Upper lobe of left lung (tissue), 6 donors: Measurements from ENCODE around the gene CDKN1B. TPM values are rescaled to one million over a fixed set of nuclear protein-coding genes. Genes with fewer than 3 reads are reported as not detected.

Source experiments
- ATAC-seq, 2 donors: fragments of 200-7000 bp; cut with Tn5 transposase; one replicate each; pipeline ENCODE4 v1.9.1; 2022; ENCODE audit warnings: mild to moderate bottlenecking in 2 of 2, moderate library complexity in 2 of 2; ENCODE audit not compliant: low FRiP score in 2 of 2
- DNase-seq, 2 donors: peaks; one replicate each; pipeline ENCODE4 v3.0.0-alpha.2; 2019 to 2020
- H3K27ac ChIP-seq, 4 donors: fragments of 200-600 bp; sonication (generic); one replicate each; pipeline ENCODE4 v1.5.1; 2016 to 2019
- H3K27me3 ChIP-seq, 4 donors: fragments of 200-600 bp; sonication (generic); one replicate each; pipeline ENCODE4 v1.5.1; 2017 to 2019
- H3K36me3 ChIP-seq, 4 donors: fragments of 200-600 bp; sonication (generic); one replicate each; pipeline ENCODE4 v1.5.1; 2016 to 2019
- H3K4me1 ChIP-seq, 4 donors: fragments of 200-600 bp; sonication (generic); one replicate each; pipeline ENCODE4 v1.5.1; 2018 to 2019
- H3K4me3 ChIP-seq, 4 donors: fragments of 200-600 bp; sonication (generic); one replicate each; pipeline ENCODE4 v1.5.1; 2017 to 2019; ENCODE audit warnings: mild to moderate bottlenecking in 2 of 4, moderate library complexity in 1 of 4
- H3K9me3 ChIP-seq, 4 donors: fragments of 200-600 bp; sonication (generic); one replicate each; pipeline ENCODE4 v1.5.1; 2018 to 2019
- EP300 ChIP-seq, 4 donors: sonication (generic); formaldehyde crosslinking; IDR thresholded peaks; one replicate each; pipeline ENCODE4 v1.5.1; 2017; ENCODE audit warnings: antibody characterized with exemption in 4 of 4, control low read depth in 2 of 4
- POLR2A ChIP-seq, 4 donors: fragments of 450-650 bp; IDR thresholded peaks; one replicate each; pipeline ENCODE4 v1.5.1; 2016 to 2017; ENCODE audit warnings: antibody characterized with exemption in 4 of 4, mild to moderate bottlenecking in 2 of 4
- POLR2AphosphoS5 ChIP-seq, 2 donors: sonication (generic); formaldehyde crosslinking; IDR thresholded peaks; one replicate each; pipeline ENCODE4 v1.5.1; 2017; ENCODE audit warnings: antibody characterized with exemption in 2 of 2
- WGBS, 2 donors: methylation state at CpG; one replicate each; pipeline ENCODE4 v1.1.5; 2017 to 2018; 5-methylcytosine and 5-hydroxymethylcytosine counted together
- total RNA-seq, 6 donors: library from RNA; depleted of rRNA in 4 of 6; stranded (reverse); fragments of >200 nt in 4 of 6; gene quantifications; one replicate each; pipeline versions ENCODE4 v1.1.0 to v1.2.1, GENCODE V29; 2016 to 2021
- TF ChIP-seq, protein P1 (sequence below), 6 experiments: fragments of 450-650 bp in 4 of 6; fragments of 200-600 bp in 2 of 6; sonication (generic) in 2 of 6; IDR thresholded peaks; one replicate each; pipeline ENCODE4 v1.5.1; 2016 to 2019; ENCODE audit warnings: antibody characterized with exemption in 6 of 6
- donor health status: DM: no; HTN: no; CAD: no; lungs with moderate emphysema.
- donor health status: DM: no; HTN: yes; CAD: no; lungs with severe emphysema.

The CDKN1B gene
- total RNA-seq, 6 donors from 2014 or later: 42.1 to 85.5 (median 72.3) TPM

- Histone ChIP-seq H3K9me3 (no peaks in the 10 kb centered on the region), H3K4me3 (no peak overlapping the region), H3K36me3 (no peaks in the 10 kb centered on the region), H3K27ac (no peak overlapping the region), H3K4me1 (no peaks in the 10 kb centered on the region), H3K27me3 (no peaks in the 10 kb centered on the region)
- DNase-seq (no peak), ATAC-seq (no peak)
- 90% methylated on average over 5 of the region's 5 CpGs for WGBS, 2 donors
- no peak for TF ChIP-seq POLR2A (IDR thresholded peaks at IDR 0.05)
- TF ChIP-seq EP300 (IDR thresholded peaks at IDR 0.05): no peak
- no peak for TF ChIP-seq POLR2AphosphoS5 (IDR thresholded peaks at IDR 0.05)
- TF ChIP-seq, protein P1, sequence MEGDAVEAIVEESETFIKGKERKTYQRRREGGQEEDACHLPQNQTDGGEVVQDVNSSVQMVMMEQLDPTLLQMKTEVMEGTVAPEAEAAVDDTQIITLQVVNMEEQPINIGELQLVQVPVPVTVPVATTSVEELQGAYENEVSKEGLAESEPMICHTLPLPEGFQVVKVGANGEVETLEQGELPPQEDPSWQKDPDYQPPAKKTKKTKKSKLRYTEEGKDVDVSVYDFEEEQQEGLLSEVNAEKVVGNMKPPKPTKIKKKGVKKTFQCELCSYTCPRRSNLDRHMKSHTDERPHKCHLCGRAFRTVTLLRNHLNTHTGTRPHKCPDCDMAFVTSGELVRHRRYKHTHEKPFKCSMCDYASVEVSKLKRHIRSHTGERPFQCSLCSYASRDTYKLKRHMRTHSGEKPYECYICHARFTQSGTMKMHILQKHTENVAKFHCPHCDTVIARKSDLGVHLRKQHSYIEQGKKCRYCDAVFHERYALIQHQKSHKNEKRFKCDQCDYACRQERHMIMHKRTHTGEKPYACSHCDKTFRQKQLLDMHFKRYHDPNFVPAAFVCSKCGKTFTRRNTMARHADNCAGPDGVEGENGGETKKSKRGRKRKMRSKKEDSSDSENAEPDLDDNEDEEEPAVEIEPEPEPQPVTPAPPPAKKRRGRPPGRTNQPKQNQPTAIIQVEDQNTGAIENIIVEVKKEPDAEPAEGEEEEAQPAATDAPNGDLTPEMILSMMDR (IDR thresholded peaks at IDR 0.05): no peak
Measured at GRCh38 chr12:12689647-12690300, 27.4 kb upstream of the CDKN1B start.

- Histone ChIP-seq H3K27ac (no peak overlapping the region), H3K27me3 (no peaks in the 10 kb centered on the region), H3K4me3 (no peak overlapping the region), H3K9me3 (no peaks in the 10 kb centered on the region), H3K36me3 (no peaks in the 10 kb centered on the region), H3K4me1 (peaks cover 0 to 5% (median 4%) of the 10 kb centered on the region in 4 donors)
- DNase-seq: no peak
- no peak for TF ChIP-seq POLR2A (IDR thresholded peaks at IDR 0.05)
- no peak for TF ChIP-seq EP300 (IDR thresholded peaks at IDR 0.05)
- TF ChIP-seq, protein P1 (IDR thresholded peaks at IDR 0.05): no peak
- TF ChIP-seq POLR2AphosphoS5 (IDR thresholded peaks at IDR 0.05): no peak
- ATAC-seq: no peak
- 88 to 90% methylated on average over 2 of the region's 2 CpGs for WGBS, 2 donors
Measured at GRCh38 chr12:12691549-12691948, 25.6 kb upstream of the CDKN1B start.

DNA sequence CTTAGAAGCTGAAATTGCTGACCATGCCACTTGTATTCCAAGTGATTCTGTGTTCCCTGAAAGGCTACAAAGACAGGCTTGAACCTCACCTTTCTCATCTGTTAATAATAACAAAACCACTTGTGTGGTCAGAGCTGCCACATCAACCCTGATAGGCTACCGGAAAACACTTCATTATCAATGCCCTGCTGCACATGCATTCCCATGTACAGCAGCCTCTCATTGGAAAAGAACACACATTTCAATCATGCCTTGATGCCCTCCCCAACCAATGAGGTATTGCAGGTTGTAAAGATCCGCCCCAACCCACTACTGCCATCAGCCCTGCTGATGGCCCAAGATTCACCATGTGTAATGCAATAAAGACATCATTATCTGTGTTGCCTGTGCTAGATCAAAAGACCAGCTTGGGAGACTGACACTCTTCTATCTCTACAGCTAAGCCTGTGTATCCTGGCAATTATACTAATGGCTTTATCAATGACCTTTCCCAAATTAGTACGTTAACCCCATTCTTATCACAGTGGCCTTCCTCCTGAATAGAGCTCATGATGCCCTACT is 24.0 kb upstream of the CDKN1B start:
- Histone ChIP-seq H3K4me1 (peaks cover 5 to 13% (median 11%) of the 10 kb centered on the region in 4 donors), H3K27me3 (no peaks in the 10 kb centered on the region), H3K9me3 (no peaks in the 10 kb centered on the region), H3K27ac (no peak overlapping the region), H3K36me3 (no peaks in the 10 kb centered on the region), H3K4me3 (no peak overlapping the region)
- ATAC-seq (no peak), DNase-seq (no peak)
- 68 to 73% methylated on average over 3 of the region's 3 CpGs for WGBS, 2 donors
- TF ChIP-seq EP300 (IDR thresholded peaks at IDR 0.05) (no peak), POLR2AphosphoS5 (IDR thresholded peaks at IDR 0.05) (no peak), POLR2A (IDR thresholded peaks at IDR 0.05) (no peak)
- TF ChIP-seq, protein P1 (IDR thresholded peaks at IDR 0.05): no peak

DNA sequence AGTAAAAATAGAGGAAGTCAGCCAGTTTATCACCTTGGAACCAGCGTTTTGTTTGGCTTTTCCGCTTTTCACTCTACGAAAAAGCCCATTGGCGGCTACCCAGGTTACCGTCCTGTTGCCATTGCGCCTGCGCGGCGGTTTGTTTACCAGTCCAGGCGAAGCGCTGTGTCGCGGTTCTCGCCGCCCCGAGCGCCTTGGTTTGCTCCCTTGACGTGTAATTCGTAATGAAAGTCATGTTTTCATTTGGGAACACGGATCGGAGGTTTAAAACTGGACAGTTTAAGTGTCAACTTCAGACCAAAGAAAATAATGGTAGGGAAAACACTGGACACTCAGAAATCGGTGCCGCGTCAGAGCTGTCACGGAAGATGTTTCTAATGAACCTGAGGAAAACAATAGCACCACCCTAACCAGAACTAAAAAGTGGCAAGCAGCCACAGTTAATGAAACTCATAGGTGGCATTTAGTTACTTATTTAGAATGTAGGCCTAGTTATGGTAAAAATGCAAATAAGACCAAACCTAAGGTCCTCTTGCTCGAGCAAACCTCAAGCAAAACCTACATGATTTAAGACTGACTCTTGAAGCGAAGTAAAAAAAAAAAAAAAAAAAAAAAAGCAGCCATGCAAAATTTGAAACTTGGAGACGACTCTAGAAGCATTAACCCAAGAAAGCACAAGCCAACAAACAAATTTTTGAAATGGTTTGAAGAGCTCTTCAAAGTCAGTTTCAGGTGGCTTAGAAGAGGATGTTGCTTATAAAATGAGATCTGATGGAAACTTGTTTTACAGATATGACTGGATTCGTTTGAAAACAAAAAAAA is 20.4 kb upstream of the CDKN1B start:
- Histone ChIP-seq H3K4me3 (peak overlapping the region; percentile 43 to 64 (median 57)), H3K9me3 (no peaks in the 10 kb centered on the region), H3K27ac (peak overlapping the region; percentile 96 to 98 (median 96)), H3K27me3 (no peaks in the 10 kb centered on the region), H3K4me1 (peaks cover 5 to 13% (median 11%) of the 10 kb centered on the region in 4 donors), H3K36me3 (no peaks in the 10 kb centered on the region)
- 1 to 2% methylated on average over 29 of the region's 29 CpGs for WGBS, 2 donors
- TF ChIP-seq POLR2AphosphoS5 (IDR thresholded peaks at IDR 0.05) (peak; percentile 71 to 95), EP300 (IDR thresholded peaks at IDR 0.05) (no peak), POLR2A (IDR thresholded peaks at IDR 0.05) (peak in 3 of 4 donors; percentile 75 to 95 (median 79))
- peak; percentile 95 to 96 for ATAC-seq
- peak; percentile 94 for DNase-seq

GRCh38 chr12:12699345-12699744 is 17.8 kb upstream of the CDKN1B start:
- Histone ChIP-seq H3K36me3 (no peaks in the 10 kb centered on the region), H3K27ac (no peak overlapping the region), H3K9me3 (no peaks in the 10 kb centered on the region), H3K27me3 (no peaks in the 10 kb centered on the region), H3K4me1 (peaks cover 12 to 20% (median 14%) of the 10 kb centered on the region in 4 donors), H3K4me3 (no peak overlapping the region)
- ATAC-seq: no peak
- DNase-seq: no peak
- 76 to 86% methylated on average over 1 of the region's 1 CpG for WGBS, 2 donors
- no peak for TF ChIP-seq POLR2AphosphoS5 (IDR thresholded peaks at IDR 0.05)
- TF ChIP-seq POLR2A (IDR thresholded peaks at IDR 0.05): no peak
- TF ChIP-seq EP300 (IDR thresholded peaks at IDR 0.05): no peak
- TF ChIP-seq, protein P1 (IDR thresholded peaks at IDR 0.05): no peak
